ENCODE results near the gene HYPK.

The HYPK gene

DNA sequence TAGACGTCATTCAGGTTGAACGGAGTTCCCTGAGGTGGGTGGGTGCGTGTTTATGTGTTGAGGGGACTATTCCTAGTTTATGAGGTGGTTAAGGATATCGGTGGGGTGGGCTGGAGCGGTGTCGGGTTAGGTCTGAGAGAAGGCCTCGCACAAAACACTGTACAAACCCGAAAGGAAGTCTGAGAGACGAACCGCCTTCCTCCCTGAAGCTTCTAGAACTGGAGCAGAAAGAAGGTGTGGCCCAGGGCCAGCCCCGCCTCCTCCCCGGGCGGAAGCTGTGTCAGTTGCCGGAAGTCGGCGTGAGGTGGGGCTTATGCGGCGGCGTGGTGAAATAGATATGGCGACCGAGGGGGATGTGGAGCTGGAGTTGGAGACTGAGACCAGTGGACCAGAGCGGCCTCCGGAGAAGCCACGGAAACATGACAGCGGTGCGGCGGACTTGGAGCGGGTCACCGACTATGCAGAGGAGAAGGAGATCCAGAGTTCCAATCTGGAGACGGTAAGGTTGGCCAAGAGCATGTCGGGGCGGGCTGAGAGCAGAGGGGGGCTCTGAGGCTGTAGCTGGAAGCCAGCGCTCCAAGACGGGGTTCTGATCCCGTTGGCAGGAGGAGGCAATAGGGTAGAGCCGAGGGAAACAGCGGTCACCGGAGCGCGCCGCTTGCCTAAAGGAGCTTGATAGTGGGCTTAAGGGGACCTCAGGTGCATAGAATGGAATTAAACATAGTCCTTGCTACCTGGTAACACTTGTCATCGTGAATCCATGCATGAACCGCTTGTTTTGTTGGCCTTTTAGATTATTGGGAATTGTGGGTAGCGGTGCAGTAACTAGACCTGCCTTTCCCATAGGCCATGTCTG lies at the start of gene HYPK:
TSS of gene HYPK (plus strand) at position 314 of the 856 bp plus-strand sequence. CDS start at position 338, 24 bp downstream.
- peak; percentile 74 for DNase-seq

DNA sequence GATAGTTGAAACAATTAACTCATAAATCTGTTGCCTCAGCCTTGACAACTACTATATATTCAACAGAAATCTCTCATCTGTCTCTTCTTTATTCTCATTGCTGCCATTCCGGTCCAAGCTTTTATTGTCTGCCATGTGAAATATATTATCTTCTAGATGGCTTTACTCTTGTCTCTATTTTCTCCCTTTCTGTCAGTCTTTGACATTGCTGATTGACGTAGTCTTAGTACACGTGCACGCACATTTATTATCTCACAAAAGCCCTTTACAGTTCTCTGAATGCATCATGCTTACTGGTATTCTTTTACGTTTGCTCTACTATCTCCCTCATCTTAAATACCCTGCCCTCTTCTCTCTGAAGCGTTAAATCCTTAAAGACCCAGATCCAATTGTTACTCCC lies 48.5 kb upstream of the HYPK start:
- no peak for DNase-seq

- DNase-seq, result no peak
Observed at GRCh38 chr15:43762824-43763223, 37.6 kb upstream of the HYPK start.

GRCh38 chr15:43763819-43764446 lies 36.5 kb upstream of the HYPK start:
- DNase-seq, result no peak

DNA sequence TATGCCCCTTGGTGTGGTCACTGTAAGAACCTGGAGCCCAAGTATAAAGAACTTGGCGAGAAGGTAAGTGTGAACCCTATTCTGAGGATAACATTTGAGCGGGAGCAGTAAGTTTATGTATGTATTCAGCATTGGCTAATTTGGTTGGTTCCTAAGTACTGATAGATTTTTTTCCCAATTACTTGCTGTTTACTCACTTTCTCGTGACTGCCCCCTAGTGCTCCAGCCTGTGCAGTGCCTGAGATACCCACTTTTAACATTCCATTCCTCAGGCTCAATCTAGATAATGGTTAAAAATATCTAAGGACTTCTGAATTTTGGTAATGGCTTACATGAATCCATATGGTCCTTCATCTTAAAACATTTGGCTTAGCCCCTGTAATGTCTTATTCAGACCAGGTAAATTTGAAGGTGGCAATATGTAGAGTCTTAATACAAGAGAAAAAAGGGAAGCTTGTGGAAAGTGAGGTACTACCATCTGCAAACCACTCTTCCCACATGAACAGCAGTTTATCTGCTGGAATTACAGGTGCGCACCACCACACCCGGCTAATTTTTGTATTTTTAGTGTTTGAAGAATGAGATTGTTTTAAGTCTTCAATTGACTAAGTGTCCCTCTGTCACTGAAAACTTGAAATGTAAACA lies 30.7 kb upstream of the HYPK start:
- peak; percentile 17 for DNase-seq

DNA sequence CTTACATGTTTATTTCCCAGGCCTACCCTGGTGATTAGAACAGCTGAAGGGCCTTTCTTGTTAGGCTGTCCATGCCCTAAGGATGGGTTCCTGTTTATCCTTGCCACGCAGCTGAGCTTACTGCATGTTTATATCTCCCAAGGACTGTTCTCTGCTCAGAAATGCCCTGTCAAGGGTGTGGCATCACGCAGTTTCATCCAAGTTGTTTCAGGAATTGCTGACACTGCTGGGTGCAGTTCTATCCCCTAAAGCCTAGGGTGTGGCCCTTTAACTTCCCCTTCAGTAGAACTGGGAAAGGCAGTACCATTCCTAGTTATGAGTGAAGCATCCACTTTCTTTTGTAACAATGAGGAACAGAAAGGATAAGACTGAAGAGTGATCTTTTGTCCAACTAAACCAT lies 28.6 kb upstream of the HYPK start:
- no peak for DNase-seq

DNA sequence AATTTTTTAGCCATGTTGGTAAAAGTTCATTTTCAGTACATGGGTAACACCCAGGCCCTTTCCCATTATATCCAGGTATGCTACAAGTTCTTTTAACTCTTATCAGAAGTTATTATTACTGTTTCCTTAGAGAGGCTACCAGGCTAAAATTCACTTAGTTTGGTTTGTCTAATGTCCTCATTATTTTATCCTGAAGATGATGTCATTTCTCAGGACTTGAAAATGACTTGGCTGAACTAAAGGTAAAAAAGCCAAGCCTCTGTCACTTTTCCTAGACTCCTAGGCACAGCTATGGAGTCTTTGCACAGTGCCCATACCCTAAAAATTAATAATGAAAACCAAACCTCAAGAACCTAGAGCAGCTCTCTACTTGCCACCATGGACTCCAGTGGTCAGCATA lies 27.8 kb upstream of the HYPK start:
- DNase-seq, result no peak

GRCh38 chr15:43774062-43774461 lies 26.3 kb upstream of the HYPK start:
- DNase-seq, result no peak

DNA sequence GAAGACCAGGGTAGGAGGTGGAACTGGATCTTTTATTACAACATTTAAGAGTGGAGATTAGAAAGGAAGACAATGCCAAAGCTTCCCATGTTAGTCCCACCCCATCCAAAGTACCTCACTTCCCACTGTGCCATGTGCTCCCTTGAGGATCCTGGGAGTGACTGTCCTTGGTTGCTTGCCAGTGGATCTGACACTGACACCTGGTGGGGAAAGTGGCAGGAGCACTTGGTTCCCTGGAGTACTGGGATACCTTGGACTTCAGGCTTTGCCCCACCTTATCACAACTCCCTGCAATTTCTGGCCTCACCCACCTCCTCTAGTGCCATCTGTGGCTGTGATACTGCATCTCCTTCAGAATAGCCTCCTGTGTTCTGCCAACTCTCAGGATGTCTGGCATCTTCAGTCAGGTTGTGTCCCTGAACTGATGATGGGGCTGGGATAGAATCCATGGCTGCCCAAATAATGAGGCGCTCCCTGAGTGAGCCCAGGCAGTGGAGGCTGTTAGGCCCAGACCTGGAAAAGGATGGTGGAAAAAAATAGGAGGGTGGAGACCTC lies 24.9 kb upstream of the HYPK start:
- no peak for DNase-seq

DNA sequence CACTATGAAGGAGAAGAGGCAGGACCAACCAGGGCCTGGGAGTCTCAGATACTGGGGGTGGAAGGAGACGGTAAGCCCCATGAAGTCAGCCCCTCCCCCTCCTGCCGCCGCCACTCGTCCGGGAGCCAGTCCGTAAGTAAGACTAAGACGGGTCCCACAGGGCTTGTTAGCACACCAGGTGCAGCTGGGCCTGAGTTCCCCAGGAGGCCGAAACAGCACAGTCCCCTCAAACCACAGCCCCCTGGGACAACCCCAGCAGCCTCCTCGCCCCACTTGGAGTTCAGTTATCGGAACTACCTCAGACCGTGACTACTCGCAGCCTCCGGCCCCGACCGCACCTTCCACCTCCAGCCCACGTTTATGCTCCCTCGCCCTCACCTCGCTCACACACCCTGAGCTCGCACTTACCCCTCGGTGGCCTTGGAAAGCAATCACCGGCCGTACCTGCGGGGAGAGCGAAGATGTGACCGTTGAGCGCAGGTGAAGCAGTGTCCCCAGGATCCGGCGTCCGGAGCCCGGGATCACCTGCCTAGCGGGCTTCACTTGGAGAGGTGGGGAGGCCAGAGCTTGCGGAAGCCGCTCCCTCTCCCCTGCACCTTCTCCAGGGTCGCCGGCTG lies 24.2 kb upstream of the HYPK start:
- no peak for DNase-seq

DNA sequence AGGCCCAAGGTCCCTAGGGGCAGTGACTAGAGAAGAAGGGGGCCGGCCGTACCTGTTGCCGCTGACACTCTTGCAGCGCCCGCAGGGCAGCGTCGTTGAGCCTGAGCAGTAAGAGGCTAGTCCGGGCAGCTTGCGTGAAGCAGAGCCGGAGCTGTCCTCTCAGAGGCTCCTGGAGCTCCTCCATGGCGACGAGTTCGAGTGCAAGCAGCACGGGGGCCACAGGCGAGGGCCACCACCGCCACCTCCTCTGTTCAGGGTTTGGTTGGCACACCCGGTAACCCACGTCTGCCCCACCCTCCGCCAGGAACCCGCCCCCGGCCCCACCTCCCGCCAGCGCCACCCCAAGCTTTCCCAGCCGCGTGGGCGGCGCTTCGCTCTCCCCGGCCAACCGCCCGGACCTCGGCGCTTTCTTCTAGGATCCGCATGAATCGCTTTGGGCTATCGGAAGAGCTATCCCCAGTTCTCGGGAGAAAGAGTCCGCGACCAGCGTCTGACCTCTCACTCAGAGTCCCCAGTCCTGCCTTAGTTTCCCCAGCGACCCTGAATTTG lies 23.6 kb upstream of the HYPK start, which contains the start of gene ELL3:
TSS of gene ELL3 (minus strand) at position 249 of the 549 bp plus-strand sequence. CDS start at position 184, 65 bp downstream.
- peak; percentile 63 for DNase-seq

- peak; percentile 63 for DNase-seq
Observed at GRCh38 chr15:43777267-43777914, 23.0 kb upstream of the HYPK start.

DNA sequence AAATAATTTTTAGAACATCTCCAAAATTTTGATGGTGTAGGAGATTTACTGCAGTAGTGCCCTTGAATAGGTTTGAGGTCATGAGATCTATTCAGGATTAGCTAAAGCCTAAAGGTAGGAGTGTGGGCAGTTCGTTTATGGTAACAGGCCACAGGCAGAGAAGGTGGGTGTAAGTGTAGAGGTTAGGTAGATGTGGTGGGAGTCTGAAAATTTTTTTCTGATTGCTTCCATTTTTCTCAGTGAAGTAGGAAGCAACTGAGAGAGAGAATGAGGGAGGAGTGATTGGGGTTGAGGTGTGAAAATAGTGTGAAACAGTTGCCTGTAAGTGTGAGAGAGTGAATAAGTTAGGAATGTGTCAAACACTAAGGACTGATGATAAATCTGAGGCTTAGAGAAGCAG lies 21.4 kb upstream of the HYPK start:
- DNase-seq, result no peak

DNA sequence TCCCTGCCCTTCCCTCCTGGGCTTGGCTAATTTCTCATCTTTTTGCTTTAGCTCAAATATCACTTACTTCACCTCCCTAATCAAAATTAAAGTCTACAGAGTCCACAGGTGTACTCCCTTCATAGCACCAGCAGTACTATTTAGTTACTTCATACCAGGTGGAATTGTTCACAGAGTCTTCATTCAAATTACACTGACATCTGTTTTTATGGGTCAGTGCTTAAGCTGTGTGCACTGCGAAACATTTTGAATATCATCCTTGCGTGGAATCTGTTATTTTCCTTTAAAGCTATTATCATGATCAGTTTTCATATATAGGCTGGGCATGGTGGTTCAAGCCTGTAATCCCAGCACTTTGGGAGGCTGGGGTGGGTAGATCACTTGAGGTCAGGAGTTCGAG lies 11.0 kb upstream of the HYPK start:
- no peak for DNase-seq

GRCh38 chr15:43791993-43792760 lies 8.2 kb upstream of the HYPK start, which contains the start of gene SERF2:
SERF2 (plus strand) TSS chr15:43792320; CDS start chr15:43792377, 57 bp downstream.
- DNase-seq, result peak; percentile 92

DNA sequence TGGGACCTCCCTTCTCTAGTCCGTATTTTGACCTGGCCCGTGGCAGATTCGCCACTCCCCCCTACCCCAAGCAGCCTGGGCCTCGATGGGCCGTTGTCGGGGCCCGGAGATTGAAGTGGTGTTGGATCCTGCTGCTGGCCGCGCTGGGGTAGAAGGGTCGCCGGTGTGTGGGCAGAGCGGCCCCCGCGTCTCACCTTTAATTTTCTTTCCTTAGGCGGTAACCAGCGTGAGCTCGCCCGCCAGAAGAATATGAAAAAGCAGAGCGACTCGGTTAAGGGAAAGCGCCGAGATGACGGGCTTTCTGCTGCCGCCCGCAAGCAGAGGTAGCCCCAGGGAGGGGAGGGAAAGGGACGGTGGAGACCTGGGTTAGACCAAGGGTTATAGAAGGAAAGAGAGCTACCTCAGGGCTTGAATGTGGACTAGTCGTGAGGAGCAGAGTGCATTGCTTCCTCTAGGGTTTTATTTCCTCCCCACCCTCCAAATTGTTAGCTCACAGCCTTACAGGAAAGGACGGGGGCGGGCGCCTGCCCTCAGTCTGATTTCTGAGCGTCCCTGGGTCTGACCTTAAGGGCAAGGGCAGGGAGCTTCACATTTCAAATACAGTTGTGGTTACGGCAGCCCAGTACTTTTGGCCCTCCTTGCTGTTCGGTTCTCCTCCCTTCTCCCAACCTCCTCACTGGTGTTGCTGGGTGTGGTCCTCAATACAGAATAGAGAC lies 7.5 kb upstream of the HYPK start:
- DNase-seq, result no peak

DNA sequence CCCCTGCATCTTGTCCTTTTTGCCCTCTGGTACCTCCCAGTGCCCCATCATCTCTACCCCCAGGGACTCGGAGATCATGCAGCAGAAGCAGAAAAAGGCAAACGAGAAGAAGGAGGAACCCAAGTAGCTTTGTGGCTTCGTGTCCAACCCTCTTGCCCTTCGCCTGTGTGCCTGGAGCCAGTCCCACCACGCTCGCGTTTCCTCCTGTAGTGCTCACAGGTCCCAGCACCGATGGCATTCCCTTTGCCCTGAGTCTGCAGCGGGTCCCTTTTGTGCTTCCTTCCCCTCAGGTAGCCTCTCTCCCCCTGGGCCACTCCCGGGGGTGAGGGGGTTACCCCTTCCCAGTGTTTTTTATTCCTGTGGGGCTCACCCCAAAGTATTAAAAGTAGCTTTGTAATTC lies 6.8 kb upstream of the HYPK start:
- DNase-seq, result no peak

- no peak for DNase-seq
Observed at GRCh38 chr15:43794269-43795037, 5.9 kb upstream of the HYPK start.

- DNase-seq, result no peak
Observed at GRCh38 chr15:43795197-43795596, 5.2 kb upstream of the HYPK start.

GRCh38 chr15:43795997-43796396 lies 4.4 kb upstream of the HYPK start:
- no peak for DNase-seq

Measured in NCI-H2227 treated with DMSO at 0.1 percent for 48 hours (cell line).